Activated CD4-positive, alpha-beta T cell treated with anti-CD3 and anti-CD28 coated beads for 1 hour (primary cell): ENCODE measurements around the gene TTYH1.

Source experiments
- DNase-seq: peaks from one replicate; pipeline ENCODE4 v3.0.0-alpha.2; 2020

The TTYH1 gene

GRCh38 chr19:54484451-54484850, 69.2 kb downstream of the TTYH1 start:
- DNase-seq: no peak

GRCh38 chr19:54485851-54486250, 70.6 kb downstream of the TTYH1 start:
- DNase-seq: no peak
